HK-2 (cell line): Measurements from ENCODE around the gene TTC19.
"Not testable (repeated sequence)": the region's sequence is repeated elsewhere in the genome, so short reads cannot be mapped to it uniquely, and the experiment has no call there.

Experiments used
- DNase-seq: peaks from one replicate; pipeline ENCODE4 v3.0.0-alpha.2; 2018; ENCODE audit not compliant: unreplicated experiment

TTC19 gene

DNA sequence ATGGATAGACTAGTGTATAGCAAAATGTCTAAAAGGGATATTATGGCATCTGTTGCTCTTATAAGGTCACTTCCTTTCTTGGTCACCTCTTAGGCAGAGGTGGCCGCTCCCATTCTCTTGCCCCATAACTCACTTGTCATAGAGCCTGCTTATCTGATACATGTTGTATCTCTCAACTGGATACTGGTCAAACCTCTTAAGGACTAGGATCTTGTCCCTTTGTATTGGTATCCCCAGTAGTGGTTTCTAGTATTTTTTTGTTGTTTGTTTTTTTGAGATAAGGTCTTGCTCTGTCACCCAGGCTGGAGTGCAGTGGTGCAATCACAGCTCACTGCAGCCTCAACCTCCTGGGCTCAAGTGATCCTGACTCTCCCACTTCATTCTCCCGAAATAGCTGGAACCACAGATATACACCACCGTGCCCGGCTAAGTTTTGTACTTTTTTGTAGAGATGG, 27.1 kb upstream of the TTC19 start:
- DNase-seq = no peak

DNA sequence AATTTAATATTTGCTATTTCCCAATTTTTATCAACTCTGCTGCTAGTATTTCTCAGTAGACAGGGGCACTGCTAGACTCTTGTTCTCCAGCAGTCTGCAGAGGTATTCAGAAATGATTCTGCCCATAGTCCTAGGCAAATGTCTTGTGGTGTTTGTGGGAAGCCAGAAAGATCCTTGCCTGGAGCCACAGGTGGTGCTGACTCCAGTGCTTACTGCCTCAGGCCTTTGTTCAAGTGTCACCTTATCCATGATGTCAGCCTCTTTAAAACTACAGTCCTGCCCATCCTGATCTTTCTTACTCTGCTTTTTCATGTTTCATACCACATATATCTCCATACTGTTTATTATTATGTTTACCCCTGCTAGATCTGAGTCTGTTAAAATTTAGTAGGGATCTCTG, 26.6 kb upstream of the TTC19 start:
- no peak for DNase-seq

- no peak for DNase-seq
Observed at GRCh38 chr17:15973834-15974233, 25.8 kb upstream of the TTC19 start.

DNA sequence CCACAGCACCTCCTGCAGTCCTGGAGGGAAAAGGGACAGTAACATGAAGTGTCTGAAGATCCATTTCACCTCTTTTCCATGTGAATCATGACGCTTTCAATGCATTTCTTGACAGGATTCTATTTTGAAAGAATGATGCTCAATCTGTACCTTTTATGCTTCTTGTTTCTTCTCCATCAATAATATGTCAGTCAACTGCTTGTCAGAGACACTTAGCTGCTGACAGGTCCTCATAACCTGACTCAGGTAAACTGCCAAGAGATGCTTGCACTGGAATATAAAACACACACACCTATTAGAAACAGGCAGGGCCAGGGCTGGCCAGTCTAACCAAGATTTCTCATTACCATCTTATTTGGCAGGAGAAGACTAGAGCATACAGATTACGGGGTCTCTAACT, 21.7 kb upstream of the TTC19 start:
- DNase-seq = no peak

DNA sequence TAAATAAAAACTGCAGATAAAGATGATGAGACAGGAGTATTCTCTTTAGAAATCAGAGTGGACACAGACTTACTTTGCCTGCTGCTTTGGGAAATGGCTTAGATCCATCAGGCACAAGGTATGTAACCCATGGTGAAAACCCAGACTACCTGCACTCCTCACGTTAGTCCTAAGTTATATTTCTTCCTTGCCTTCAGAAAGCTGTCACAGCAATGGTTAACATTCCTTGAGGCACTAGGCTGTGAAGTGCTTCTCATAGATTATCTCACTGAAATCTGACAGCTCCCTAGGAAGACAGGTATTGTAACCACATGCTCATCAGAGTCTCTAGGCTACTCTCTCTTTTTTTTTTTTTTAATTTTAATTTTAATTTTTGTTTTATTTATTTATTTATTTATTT, 21.0 kb upstream of the TTC19 start:
- no peak for DNase-seq

DNA sequence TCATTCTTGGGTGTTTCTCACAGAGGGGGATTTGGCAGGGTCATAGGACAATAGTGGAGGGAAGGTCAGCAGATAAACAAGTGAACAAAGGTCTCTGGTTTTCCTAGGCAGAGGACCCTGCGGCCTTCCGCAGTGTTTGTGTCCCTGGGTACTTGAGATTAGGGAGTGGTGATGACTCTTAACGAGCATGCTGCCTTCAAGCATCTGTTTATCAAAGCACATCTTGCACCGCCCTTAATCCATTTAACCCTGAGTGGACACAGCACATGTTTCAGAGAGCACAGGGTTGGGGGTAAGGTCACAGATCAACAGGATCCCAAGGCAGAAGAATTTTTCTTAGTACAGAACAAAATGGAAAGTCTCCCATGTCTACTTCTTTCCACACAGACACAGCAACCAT, 20.6 kb upstream of the TTC19 start:
- DNase-seq = not testable (repeated sequence)

DNA sequence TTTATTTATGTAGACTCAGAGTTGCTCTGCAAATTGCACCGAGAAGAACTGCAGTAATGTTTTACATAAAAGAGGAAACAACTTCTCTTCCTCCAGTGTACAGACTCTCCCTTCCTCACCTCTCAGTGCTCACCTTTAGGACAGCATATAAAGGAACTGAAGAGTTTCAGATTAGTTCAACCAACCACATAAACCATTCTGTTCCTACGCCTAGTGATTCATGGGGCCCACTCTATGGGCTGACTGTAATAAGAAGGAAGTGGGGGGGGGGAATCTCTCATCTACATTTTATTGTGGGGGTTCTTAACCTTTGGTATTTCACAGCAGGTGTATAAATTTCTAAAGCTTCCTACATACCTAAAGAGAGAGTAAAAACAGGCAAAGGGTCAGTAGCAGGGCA, 18.4 kb upstream of the TTC19 start:
- DNase-seq = no peak

DNA sequence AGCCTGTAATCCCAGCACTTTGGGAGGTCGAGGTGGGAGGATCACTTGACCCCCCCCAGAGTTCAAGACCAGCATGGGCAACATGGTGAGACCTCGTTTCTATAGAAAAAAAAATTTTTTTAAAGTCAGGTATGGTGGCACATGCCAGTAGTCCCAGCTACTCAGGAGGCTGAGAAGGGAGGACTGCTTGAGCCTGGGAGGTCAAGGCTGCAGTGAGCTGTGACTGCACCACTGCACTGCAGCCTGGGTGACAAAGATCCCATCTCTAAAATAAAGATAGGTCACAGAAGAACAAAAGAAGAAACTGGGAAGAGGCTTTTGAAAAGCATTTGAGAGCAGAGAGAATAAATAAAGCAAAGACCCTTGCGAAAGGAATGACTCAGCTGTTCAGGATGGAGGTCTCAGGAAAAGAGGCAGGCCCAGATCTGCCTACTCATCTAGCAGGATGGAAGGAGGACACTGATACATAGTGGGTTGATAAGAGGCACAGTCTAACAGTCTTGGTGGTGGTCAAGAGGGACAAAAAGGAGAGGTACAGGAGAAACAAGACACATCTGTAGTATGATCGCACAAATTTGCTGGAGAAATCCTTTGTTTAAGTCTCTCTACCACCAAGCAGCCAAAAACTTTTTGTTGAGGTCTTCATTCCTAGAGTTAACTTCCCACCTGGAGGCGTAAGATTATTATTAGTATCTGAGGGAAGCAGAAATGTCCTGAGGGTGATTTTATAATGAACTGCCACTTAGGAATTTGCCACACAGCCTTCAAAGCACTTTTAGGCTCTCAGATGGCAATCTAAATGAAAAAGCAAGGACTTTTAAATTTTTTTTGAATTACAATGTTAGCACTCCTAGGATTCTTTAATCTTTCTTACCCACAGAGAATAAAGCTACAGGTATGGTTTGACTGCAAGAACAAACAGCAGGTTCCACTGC, 17.7 kb upstream of the TTC19 start:
- no peak for DNase-seq

DNA sequence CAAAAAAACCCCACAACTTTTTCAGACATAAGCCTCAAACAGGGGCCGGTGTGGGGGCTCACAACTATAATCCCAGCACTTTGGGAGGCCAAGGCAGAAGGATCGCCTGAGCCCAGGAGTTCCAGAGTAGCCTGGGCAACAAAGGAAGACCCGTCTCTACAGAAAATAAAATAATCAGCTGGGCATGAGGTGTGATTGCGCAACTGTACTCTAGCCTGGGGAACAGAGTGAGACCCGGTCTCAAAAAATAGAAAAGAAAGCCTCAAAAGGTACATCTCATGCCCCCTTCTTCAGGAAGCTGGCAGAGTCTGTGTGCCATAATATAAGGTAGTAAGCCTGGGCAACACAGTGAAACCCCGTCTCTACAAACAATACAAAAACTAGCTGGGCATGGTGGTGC, 3.3 kb upstream of the TTC19 start:
- no peak for DNase-seq

DNA sequence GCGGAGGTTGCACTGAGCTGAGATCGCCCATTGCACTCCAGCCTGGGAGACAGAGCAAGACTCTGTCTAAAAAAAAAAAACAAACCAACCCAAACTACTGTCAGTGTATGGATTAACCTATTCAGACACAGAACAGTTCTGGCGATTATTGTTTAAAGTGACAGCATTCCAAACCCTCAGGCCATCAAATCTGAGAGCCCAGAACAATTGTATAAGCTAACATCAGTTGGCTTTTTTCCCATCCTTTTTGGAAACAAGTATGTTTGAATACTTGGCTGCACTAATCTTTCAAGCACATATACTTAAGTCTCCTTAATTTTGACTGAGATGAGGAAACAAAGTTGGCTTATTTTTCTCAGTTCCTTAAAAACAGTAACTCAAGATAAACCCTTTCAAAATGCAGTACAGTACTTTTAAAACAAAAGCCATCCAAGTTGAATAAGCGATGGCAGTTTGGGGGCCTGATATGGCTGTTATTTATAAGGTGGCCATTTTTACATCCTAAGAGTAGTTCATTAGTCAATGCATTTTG, 1.5 kb upstream of the TTC19 start:
- no peak for DNase-seq

DNA sequence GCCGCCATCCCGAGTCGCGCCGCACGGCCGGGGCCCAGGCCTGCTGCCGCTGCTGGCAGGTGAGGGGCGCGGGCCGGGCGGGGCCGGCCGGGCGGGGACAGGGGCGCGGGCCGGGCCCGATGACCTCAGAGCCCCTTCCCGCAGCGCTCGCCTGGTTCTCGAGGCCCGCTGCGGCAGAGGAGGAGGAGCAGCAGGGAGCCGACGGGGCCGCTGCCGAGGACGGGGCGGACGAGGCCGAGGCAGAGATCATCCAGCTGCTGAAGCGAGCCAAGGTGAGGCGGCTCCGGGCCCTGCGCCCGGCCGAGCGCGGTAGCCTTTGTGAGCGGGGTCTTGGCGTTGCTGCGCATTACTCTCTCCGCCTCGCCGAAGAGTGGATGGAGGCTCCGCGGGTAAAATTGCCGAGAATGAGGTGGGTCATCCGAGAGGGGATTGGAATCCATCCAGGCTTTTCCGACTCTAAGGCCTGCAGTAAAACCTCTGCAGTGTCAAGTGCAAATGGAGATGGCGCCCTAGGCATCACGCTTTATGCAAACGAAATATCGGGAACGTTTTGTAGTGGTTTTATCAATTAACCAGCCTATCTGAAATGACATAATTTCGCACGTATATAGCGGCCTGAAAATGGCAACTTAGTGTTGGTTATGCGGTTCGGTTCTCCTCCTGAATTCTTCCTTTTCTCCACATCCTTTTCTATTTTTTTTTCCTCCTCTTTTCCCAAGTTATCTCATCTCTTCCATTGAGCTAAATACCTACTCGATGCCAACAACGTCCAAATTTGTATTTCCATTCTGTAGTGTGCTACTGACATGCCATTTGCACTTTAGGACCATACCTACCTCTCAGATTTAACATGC, 577 bp downstream of the TTC19 start:
- no peak for DNase-seq

- DNase-seq = no peak
Observed at GRCh38 chr17:16001226-16001897, 1.7 kb downstream of the TTC19 start.

GRCh38 chr17:16002708-16003260, 3.2 kb downstream of the TTC19 start:
- DNase-seq = no peak

DNA sequence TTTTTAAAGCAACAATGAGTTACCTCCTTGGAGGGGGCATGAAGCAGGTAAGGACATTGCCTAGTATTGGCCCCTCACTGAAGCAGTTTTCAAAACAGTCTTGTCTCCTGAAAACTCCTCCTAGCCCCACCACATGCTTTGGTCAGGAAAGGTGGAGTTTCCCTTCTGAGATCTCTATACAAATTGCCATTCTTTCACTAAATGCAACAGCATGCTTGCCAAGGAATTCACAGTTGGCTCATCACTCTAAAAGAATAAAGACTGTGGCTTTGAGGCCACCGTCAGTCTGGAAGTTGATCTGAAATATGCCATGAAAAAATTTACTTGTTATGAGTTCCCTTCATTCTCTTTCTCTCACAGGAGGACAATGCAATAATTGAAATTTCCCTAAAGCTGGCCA, 4.2 kb downstream of the TTC19 start:
- DNase-seq = no peak

GRCh38 chr17:16005636-16006035, 6.0 kb downstream of the TTC19 start:
- no peak for DNase-seq

DNA sequence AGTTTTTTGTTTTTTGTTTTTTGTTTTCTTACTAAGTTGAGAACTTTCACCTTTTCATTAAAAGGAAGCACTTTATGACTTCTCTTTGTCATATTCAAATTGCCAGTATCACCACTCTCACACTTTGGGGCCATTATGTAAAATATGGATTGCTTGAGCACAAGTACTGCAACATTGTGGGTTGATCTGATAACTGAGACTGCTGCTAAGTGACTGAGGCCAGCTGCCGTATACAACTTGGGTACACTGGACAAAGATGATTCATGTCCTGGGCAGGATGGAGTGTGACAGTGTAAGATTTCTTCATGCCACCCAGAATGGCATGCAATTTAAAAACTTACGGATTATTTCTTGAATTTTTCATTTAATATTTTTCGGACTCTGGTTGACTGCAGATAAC, 7.8 kb downstream of the TTC19 start:
- DNase-seq = no peak

- peak; percentile 8 for DNase-seq
Observed at GRCh38 chr17:16013943-16014407, 14.4 kb downstream of the TTC19 start.

- no peak for DNase-seq
Observed at GRCh38 chr17:16019347-16019746, 19.7 kb downstream of the TTC19 start.

GRCh38 chr17:16023881-16024280, 24.3 kb downstream of the TTC19 start:
- no peak for DNase-seq

DNA sequence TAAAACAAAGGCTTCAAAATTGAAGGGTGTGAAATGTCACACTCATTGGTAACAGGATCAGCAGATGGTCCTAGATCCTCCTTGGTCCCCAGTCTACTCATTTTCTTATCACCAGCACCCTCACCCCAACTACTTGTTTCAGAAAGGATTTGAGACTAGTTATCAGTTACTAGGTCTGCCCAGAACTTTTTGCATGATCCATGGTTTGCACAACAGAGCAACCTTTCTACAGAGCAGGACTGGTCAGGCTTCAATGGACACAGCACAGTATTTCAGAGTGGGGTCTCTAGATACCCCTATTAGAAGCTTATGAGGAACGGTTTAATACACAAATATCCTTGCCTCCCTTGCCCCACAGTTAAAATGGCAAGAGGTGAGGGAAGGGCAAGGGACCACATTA, 25.6 kb downstream of the TTC19 start:
- no peak for DNase-seq

DNA sequence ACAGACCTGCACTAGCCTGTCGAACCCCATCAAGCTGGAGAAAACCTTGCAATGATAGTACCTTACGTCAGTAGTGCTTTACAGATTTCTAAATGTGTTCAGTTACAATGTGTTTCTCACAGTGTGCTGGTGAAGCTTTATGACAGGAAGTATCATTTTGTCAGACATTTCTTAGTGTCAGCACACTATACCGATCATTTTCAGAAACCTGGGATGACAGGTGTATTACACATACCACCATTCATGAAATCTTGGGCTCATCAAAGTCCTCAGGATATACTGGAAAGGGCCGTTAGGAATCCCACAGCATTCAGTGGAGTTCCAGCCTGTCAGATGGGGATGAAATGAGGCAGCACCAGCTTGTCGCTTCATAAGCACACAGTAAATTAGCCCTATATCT, 27.3 kb downstream of the TTC19 start:
- no peak for DNase-seq
